RPMI7951 (cell line): Measurements from ENCODE around the gene SAP30BP. TPM values are rescaled to one million over a fixed set of nuclear protein-coding genes. Genes with fewer than 3 reads are reported as not detected.
A peak's percentile ranks its signal among the peaks of the same experiment; 100 is the strongest.

ENCODE experiments used
- DNase-seq: peaks from one replicate; pipeline ENCODE4 v3.0.0-alpha.2; 2012; ENCODE audit warnings: low read depth
- total RNA-seq: library from RNA; depleted of rRNA; stranded (reverse); fragments of >200 nt; shearing (Covaris generic); gene quantifications from 2 replicates; pipeline ENCODE4 v1.2.3, GENCODE V29; 2014

Gene SAP30BP
- total RNA-seq, 1 experiment from 2014 or later, result 81.3 TPM

- no peak for DNase-seq
Measured at GRCh38 chr17:75646638-75646992, 20.5 kb upstream of the SAP30BP start.

DNA sequence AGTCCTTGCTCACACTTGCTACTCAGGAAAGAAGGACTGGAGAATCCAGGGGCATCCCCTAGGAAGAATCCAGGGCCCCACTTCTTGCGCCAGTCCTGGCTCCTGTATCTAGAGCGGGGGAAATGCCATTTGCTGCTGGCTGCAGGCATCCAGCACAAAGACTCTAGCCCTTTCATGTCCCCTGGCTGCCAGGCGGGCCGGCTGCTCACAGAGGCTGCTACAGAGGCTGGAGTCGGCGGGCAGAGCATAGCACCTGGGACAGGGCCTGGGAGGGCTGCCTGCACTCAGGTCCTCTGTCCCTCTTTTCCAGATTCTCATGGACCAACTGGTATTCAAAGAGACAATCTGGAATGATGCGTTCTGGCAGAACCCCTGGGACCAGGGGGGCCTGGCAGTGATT lies 20.1 kb upstream of the SAP30BP start:
- no peak for DNase-seq

- no peak for DNase-seq
Measured at GRCh38 chr17:75647921-75648320, 19.2 kb upstream of the SAP30BP start.

GRCh38 chr17:75649687-75650086 lies 17.5 kb upstream of the SAP30BP start:
- no peak for DNase-seq

DNA sequence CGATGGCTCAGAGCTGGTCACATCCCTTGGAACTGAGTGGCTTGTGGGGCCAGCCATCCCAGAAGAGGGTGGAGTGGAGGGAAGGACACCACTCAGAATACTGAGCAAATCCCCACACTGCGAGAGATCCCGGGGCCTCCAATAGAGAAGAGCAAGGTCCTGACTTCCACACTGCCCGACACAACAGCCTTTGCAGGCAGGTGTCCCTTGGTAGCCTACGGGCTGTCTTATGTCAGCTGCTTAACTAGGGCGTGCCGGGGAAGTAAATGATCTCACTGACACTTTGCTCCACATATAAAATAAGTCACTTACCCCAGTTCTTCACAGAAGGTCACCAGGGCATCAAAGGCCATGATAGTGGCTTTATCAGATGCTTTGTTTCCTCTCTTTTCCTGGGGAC lies 16.3 kb upstream of the SAP30BP start:
- DNase-seq, result no peak

DNA sequence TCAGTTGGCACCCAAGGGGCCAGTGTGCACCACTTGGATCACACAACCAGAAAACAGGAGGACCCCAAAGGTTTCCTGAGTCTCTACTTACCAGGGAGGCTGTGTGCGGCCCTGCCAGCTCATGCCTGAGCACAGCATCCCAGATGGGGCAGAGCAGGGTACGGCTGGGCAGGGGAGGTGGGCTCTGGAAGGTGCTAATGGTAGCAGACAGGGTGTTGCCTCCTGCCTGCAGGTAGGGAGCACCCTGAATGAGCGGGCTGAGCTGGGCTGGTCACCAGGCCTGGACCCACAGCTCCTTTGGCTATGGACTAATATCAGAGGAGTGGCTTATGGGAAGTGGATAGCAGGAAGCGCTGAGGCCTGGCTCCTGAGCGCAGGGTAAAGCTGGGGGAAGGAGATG lies 14.8 kb upstream of the SAP30BP start:
- no peak for DNase-seq

DNA sequence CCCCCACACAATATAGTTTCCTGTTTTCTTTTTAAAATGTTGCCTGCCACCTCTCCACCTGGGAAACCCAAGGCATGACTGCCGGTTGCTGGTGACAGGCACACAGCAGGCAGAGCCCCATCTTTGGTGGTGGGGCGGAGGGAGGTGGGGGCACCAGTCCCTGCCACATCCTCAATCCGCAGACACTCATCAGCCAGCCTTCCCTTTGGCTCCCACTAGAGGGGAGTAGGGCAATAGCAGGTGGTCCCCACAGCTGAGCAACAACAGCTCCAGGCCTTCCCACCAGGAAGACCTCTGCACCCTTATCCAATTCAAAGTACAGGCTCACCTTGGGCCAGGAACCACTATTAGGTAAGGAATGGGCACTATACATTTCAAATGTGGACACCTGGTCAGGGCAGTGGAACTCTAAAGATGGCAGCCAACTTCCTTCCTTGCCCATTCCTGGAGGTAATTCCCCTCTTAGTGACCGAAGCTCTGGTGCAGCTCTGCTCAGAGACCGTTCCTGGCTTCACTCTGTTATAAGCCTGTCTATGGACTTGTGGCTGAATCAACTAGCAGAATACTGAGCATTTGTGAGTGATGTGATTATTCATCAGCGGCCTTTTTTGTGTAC lies 14.1 kb upstream of the SAP30BP start:
- DNase-seq, result peak; percentile 25

DNA sequence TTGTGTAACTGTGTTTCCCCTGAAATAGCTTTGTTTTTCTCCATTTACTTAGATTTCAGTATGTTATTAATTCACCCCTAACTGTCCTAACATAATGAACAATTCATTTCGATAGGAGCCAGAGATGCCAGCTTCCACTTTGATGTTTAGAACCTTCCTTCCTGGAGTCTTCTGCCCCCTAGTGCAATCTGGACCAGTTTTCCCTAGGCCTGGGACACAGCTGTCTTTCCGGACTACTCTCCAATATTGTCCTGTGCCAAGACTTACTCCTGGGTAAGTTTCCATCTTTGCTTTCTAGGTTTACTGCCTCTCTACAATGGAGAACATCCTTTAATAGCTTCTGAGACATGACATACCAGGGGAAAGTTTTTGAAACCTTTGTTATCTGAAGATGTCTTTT lies 13.0 kb upstream of the SAP30BP start:
- DNase-seq, result no peak

DNA sequence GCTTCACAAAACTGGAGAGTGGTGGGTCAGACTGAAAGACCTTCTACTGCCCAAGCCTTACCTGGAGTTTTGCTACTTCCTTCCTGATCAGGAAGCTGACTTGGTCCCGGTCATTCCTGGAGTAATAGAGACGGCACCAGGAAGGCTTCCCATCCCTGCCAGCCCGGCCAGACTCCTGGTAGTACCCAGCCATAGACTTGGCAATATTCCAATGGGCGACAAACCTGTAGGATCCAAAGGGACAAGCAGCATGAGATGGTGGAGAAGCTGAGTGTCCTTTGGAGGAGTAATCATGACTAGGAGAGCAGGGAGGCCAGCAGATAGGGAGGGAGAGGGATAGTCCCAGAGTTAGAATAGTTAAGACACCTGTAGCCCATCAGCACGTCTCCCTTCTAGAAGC lies 8.9 kb upstream of the SAP30BP start:
- DNase-seq, result no peak

DNA sequence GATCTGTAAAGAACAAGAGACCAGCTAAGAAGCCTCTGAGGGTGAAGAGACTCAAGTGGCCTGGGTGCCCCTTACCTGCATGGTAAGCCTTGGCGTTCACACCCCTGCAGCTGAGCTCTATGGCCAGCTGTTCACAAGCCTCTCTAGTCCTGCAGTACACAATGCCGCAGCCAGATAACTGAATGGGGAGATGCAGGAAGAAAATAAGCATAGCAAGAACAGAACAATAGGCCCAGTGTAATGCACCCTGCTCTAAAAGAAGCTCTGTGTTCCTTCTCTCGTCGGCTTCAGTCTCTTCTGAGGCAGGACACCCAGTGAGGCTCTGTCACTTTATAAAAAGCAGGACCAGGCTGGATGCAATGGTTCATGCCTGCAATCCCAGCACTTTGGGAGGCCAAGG lies 5.6 kb upstream of the SAP30BP start:
- no peak for DNase-seq

GRCh38 chr17:75662511-75662910 lies 4.6 kb upstream of the SAP30BP start:
- no peak for DNase-seq

- no peak for DNase-seq
Measured at GRCh38 chr17:75664099-75664549, 3.0 kb upstream of the SAP30BP start.

GRCh38 chr17:75665981-75666380 lies 1.2 kb upstream of the SAP30BP start:
- DNase-seq, result no peak

DNA sequence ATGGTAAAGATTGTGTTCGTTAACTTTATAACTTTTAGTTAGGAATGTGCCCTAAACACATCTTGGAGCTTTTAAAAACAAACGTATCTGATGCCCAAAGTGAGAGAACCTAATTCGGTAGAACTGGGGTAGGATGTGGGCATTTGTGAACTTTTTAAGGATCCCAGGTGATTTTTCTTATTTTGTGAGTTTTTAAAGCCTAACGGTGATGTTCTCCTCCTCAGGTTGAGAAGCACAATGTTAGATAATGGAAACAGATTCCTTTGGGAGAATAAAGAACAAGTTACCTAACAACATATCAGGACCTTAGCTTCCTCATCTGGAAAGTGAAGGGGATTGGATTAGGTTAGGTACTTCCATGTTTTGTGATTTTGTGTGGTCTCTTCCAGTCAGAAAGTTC lies 687 bp downstream of the SAP30BP start:
- DNase-seq, result no peak

DNA sequence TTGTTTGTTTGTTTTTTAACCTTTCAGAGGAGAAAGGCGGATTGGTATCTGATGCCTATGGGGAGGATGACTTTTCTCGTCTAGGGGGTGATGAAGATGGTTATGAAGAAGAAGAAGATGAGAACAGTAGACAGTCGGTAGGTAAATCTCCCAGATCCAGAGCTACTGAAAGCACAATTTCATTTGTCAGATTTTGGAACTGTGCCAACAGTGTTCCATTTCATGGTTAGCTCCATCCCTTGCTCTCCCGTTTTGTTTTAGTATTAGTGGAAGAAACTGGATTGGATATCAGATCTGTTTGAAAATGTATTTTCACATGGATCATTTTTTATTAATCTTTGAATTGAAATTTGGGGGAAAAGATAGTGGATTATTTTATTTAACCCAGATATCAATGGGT lies 1.4 kb downstream of the SAP30BP start:
- DNase-seq, result no peak

GRCh38 chr17:75670868-75671267 lies 3.7 kb downstream of the SAP30BP start:
- no peak for DNase-seq

GRCh38 chr17:75672011-75672410 lies 4.9 kb downstream of the SAP30BP start:
- no peak for DNase-seq

DNA sequence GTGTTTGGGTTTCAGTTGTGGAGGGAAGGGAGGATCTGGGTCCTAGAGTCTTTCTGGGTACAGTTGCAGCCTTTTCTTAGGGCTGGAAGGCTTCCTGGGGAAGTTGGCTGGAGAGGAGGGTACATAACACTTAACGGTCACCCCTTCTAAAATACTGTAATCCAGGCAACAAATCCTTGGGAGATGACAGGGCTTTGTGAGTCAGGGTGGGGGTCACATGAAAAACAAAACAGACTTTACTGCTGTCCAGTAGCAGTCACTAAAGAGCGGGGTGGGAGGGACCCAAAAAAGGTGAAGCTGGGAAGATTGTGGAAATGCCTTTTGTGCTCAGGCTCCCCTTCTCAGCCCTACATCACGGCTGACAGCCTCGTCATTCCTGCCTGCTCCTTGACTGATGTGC lies 6.3 kb downstream of the SAP30BP start:
- no peak for DNase-seq

DNA sequence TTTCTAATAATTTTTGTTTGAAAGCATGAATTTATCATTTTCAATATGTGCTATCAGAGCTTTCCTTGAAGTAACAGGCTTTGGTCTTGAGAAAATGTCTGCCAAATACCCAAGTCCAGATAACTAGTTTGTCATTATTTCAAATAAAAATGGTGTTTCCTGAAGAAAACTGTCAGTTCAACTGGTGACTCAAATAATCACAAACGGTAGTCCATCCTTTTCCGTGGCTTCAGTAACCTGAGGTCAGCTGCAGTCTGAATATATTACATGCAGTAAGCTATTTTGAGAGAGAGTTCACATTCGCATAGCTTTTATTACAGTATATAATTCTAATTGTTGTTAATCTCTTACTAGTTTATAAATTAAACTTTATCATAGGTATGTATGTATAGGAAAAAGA lies 9.3 kb downstream of the SAP30BP start:
- DNase-seq, result no peak

DNA sequence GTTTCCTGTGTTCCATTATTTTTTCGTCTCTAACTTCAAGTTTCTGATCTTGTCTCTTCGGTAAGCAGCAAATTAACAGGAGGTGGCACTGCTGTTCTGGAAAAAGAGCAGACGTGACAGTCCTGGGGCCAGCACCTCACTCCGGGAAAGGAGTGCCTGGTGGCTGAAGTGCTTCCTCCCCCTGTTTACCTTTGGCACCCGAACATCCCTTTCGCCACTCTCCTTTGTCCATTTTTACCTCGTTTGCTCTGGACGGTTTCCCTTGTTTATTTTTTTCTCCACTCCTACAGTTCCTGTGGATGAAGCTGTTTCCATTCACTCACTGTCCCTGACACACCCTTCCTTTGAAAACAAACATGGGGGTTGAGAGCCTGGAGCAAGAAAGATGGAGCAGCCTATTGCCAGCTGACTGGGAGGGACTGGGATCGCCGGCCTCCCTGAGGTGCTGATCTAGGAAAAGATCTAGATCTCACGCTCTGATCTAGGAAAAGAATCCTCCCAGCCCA lies 12.6 kb downstream of the SAP30BP start:
- no peak for DNase-seq

GRCh38 chr17:75680431-75680830 lies 13.3 kb downstream of the SAP30BP start:
- no peak for DNase-seq

GRCh38 chr17:75681289-75681688 lies 14.2 kb downstream of the SAP30BP start:
- peak; percentile 64 for DNase-seq

GRCh38 chr17:75683583-75683982 lies 16.4 kb downstream of the SAP30BP start:
- DNase-seq, result peak; percentile 72

DNA sequence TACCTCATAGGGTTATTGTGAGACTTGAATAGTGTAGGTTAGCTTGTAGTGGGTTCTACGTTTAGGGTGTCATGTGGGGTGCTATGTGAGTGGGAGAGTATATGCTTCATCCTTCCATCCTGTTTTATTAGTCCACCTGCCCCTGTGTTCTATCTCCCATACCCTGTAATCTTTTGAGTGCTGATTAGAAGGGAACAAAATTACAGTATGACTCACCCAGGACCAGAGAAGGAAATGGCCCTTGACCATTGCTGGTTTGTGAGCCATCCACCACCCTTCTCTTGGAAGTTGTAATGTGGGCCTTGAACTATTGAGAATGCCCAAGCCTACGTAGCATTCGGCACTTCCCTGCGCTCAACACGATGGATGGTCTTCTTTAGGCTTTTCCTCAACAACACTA lies 17.1 kb downstream of the SAP30BP start:
- DNase-seq, result no peak
